GM12878 (cell line): ENCODE data around the gene IL11. TPM values are rescaled to one million over a fixed set of nuclear protein-coding genes. Genes with fewer than 3 reads are reported as not detected.

Experiments
- ATAC-seq: fragments of 200-7000 bp; cut with Tn5 transposase; 3 replicates; pipeline ENCODE4 v1.9.1; 2020; ENCODE audit warnings: mild to moderate bottlenecking, moderate library complexity
- BruUV-seq: library from RNA; stranded (reverse); fragments of 400-500 nt; replicated peaks from 2 replicates; lab custom pipeline; 2021; lab: Mats Ljungman, UMichigan
- CTCF ChIA-PET: fragments of 300-600 bp; sonication (Branson Sonifier 250); formaldehyde crosslinking; extraction: SDS; loops from one replicate; lab custom pipeline; 2021; ENCODE audit warnings: inconsistent platforms; lab: Yijun Ruan, JAX
- POLR2A ChIA-PET: fragments of 350-600 bp; formaldehyde crosslinking; extraction: SDS; loops from one replicate; lab custom pipeline; 2021; ENCODE audit warnings: inconsistent platforms; lab: Charles Lee
- RAD21 ChIA-PET: fragments of 300-600 bp; sonication (Branson Sonifier 250); formaldehyde crosslinking; loops from one replicate; lab custom pipeline; 2023; ENCODE audit warnings: antibody characterized with exemption; ENCODE audit not compliant: unreplicated experiment; lab: Charles Lee
- SMC1A ChIA-PET: fragments of 300-600 bp; sonication (Branson Sonifier 250); formaldehyde crosslinking; loops from one replicate; lab custom pipeline; 2023; ENCODE audit not compliant: unreplicated experiment, uncharacterized antibody; lab: Charles Lee
- DNase-seq: peaks from one replicate; pipeline ENCODE4 v3.0.0-alpha.2; 2011; ENCODE audit warnings: low read depth, low spot score
- FAIRE-seq: peaks from 3 replicates; lab custom pipeline; 2011; peaks lifted over from hg19 to GRCh38; lab: Jason Lieb, UNC
- H2AFZ ChIP-seq: 2 replicates; pipeline ENCODE4 v1.6.0; 2011; ENCODE audit warnings: low read depth, low read length, control low read depth; ENCODE audit not compliant: control insufficient read depth
- H3K27ac ChIP-seq: 2 replicates; pipeline ENCODE4 v1.5.1; 2011; ENCODE audit warnings: control low read depth; ENCODE audit not compliant: control insufficient read depth, insufficient read depth
- H3K27me3 ChIP-seq, 2 experiments: replicated peaks in 1 of 2; 2 replicates each; pipeline versions ENCODE4 v1.6.0 to v1.6.1; 2011; ENCODE audit warnings: low read length in 1 of 2; ENCODE audit not compliant: control insufficient read depth in 2 of 2, insufficient read depth in 2 of 2
- H3K36me3 ChIP-seq, 2 experiments: 2 replicates each; pipeline ENCODE4 v1.5.1; 2011; ENCODE audit warnings: low read length in 1 of 2; ENCODE audit not compliant: control insufficient read depth in 2 of 2, insufficient read depth in 2 of 2
- H3K4me1 ChIP-seq: 2 replicates; pipeline ENCODE4 v1.6.1; 2011; ENCODE audit warnings: mild to moderate bottlenecking, low read length, moderate library complexity, mixed read lengths; ENCODE audit not compliant: control insufficient read depth, insufficient read depth
- H3K4me2 ChIP-seq: 2 replicates; pipeline ENCODE4 v1.6.0; 2011; ENCODE audit warnings: control low read depth; ENCODE audit not compliant: control insufficient read depth, insufficient read depth
- H3K4me3 ChIP-seq: fragments of 200-600 bp; sonication (generic); 2 replicates; pipeline ENCODE4 v1.5.1; 2016
- H3K79me2 ChIP-seq: 2 replicates; pipeline ENCODE4 v1.6.0; 2011; ENCODE audit warnings: low read length; ENCODE audit not compliant: control insufficient read depth, insufficient read depth
- H3K9ac ChIP-seq: 2 replicates; pipeline ENCODE4 v1.8.0; 2011; ENCODE audit warnings: low read length, control low read depth, mixed read lengths; ENCODE audit not compliant: control insufficient read depth, insufficient read depth
- H3K9me3 ChIP-seq: replicated peaks from 3 replicates; pipeline ENCODE4 v1.5.1; 2011; ENCODE audit warnings: mild to moderate bottlenecking, low read length; ENCODE audit not compliant: control insufficient read depth, insufficient read depth
- H4K20me1 ChIP-seq: 2 replicates; pipeline ENCODE4 v1.6.0; 2011; ENCODE audit not compliant: control insufficient read depth, insufficient read depth
- ATF3 ChIP-seq: IDR thresholded peaks from 2 replicates; pipeline ENCODE4 v1.6.1; 2011; ENCODE audit warnings: low read depth, mild to moderate bottlenecking, low read length, moderate library complexity, borderline replicate concordance; ENCODE audit errors: extremely low read depth
- BRCA1 ChIP-seq: IDR thresholded peaks from 2 replicates; pipeline ENCODE4 v1.6.1; 2011; ENCODE audit warnings: low read depth, low read length, improper control_type of control experiment
- FOXM1 ChIP-seq: IDR thresholded peaks from 2 replicates; pipeline ENCODE4 v1.6.1; 2012; ENCODE audit warnings: low read depth, mild to moderate bottlenecking, inconsistent platforms, low read length, moderate library complexity
- HDAC2 ChIP-seq: fragments of 200-600 bp; sonication (generic); IDR thresholded peaks from 2 replicates; pipeline ENCODE4 v1.6.1; 2017
- IKZF1 ChIP-seq: fragments of 450-650 bp; conservative IDR thresholded peaks from 2 replicates; pipeline ENCODE4 v1.6.1; 2017; ENCODE audit warnings: antibody characterized with exemption, mild to moderate bottlenecking
- KDM1A ChIP-seq: fragments of 200-600 bp; sonication (generic); IDR thresholded peaks from 2 replicates; pipeline ENCODE4 v1.6.1; 2016; ENCODE audit warnings: borderline replicate concordance
- NBN ChIP-seq: fragments of 450-650 bp; IDR thresholded peaks from 2 replicates; pipeline ENCODE4 v1.6.1; 2016
- PAX5 ChIP-seq: IDR thresholded peaks from 2 replicates; pipeline ENCODE4 v1.6.1; 2011; ENCODE audit warnings: low read depth, low read length, borderline replicate concordance
- POU2F2 ChIP-seq: IDR thresholded peaks from 3 replicates; pipeline ENCODE4 v1.6.1; 2011; ENCODE audit warnings: low read depth, mild to moderate bottlenecking, low read length, borderline replicate concordance
- RAD21 ChIP-seq: IDR thresholded peaks from 2 replicates; pipeline ENCODE4 v1.6.1; 2011; ENCODE audit warnings: mild to moderate bottlenecking, low read depth, low read length, moderate library complexity; ENCODE audit not compliant: insufficient read depth
- RBBP5 ChIP-seq: fragments of 200-600 bp; sonication (generic); conservative IDR thresholded peaks from 2 replicates; pipeline ENCODE4 v1.6.1; 2016
- RUNX3 ChIP-seq: IDR thresholded peaks from 2 replicates; pipeline ENCODE4 v1.6.1; 2012; ENCODE audit warnings: low read length, inconsistent platforms
- SIX5 ChIP-seq: IDR thresholded peaks from 2 replicates; pipeline ENCODE4 v1.6.1; 2011; ENCODE audit warnings: mild to moderate bottlenecking, low read depth, low read length, moderate library complexity; ENCODE audit not compliant: severe bottlenecking
- SMARCA5 ChIP-seq: fragments of 450-650 bp; IDR thresholded peaks from 2 replicates; pipeline ENCODE4 v1.6.1; 2017; ENCODE audit warnings: mild to moderate bottlenecking
- STAT3 ChIP-seq: IDR thresholded peaks from 2 replicates; pipeline ENCODE4 v1.6.1; 2011; ENCODE audit warnings: low read depth, low read length, improper control_type of control experiment
- TCF7 ChIP-seq: IDR thresholded peaks from 2 replicates; pipeline ENCODE4 v1.6.1; 2014; ENCODE audit warnings: antibody characterized with exemption, borderline replicate concordance
- ZNF24 ChIP-seq: fragments of 450-650 bp; IDR thresholded peaks from 2 replicates; pipeline ENCODE4 v1.6.1; 2017; ENCODE audit warnings: antibody characterized with exemption, mild to moderate bottlenecking
- WGBS: methylation state at CpG from one replicate; pipeline ENCODE4 v1.1.6; 2016; ENCODE audit warnings: low lambda C conversion rate; ENCODE audit not compliant: insufficient replicate concordance, insufficient coverage; ENCODE audit errors: missing lambda C conversion rate; 5-methylcytosine and 5-hydroxymethylcytosine counted together
- in situ Hi-C: fragments of 300-500 bp; cut with MboI; formaldehyde crosslinking; loops from 9 replicates; pipeline ENCODE4 v1.14.3; 2018; ENCODE audit warnings: mixed read lengths
- intact Hi-C: fragments of 100-400 bp; cut with micrococcal nuclease; formaldehyde crosslinking; loops from one replicate; pipeline ENCODE4 v1.14.2; 2022; ENCODE audit not compliant: unreplicated experiment
- polyA plus RNA-seq, 11 experiments: library from polyadenylated mRNA; depleted of rRNA in 4 of 11; unstranded in 6 of 11; stranded (reverse) in 5 of 11; fragments of >200 nt; fragmentation: Nextera tagmentation in 4 of 11; fragmentation: Illumina TruSeq in 1 of 11; extraction: Ambion mirVana in 4 of 11; extraction: Trizol in 1 of 11; gene quantifications; 1 replicate in 1 of 11; 2 replicates in 10 of 11; pipeline versions ENCODE4 v1.2.1 to v1.2.3, GENCODE V29; 2011 to 2016; ENCODE audit warnings: inconsistent platforms in 2 of 11, missing spikeins in 2 of 11, low read depth in 1 of 11
- total RNA-seq, 4 experiments: library from RNA; depleted of rRNA in 3 of 4; stranded (reverse); fragments of >200 nt in 3 of 4; fragmentation: Illumina TruSeq in 1 of 4; extraction: Trizol in 1 of 4; gene quantifications; 2 replicates each; pipeline versions ENCODE4 v1.2.1 to v1.2.3, GENCODE V29; 2013 to 2021
- TF ChIP-seq, protein P1 (sequence below): fragments of 450-650 bp; IDR thresholded peaks from 2 replicates; pipeline ENCODE4 v1.6.1; 2017; ENCODE audit warnings: antibody characterized with exemption, mild to moderate bottlenecking, moderate library complexity

Gene IL11
- total and polyA plus RNA-seq, 10 of the 15 experiments (the other 5 are each of a cell fraction or from before 2014, with no cell fraction given), result 0.15 TPM; not detected in 9

DNA sequence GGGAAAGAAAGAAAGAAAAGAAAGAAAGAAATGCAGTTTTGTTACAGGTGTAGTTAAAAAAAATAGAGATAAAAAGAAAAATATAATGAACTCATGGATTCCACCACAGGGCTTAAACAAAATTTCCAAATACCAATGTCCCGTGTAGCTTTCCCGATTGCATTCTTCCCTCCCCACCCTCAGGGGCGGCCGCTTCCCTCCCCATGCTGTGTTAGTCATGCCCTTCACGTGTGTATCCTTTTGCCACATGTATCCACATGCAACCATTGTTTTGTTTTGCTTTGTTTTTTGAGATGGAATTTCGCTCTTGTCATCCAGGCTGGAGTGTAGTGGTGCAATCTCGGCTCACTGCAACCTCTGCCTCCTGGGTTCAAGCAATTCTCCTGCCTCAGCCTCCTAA, 34.2 kb downstream of the IL11 start:
- Histone ChIP-seq H2AFZ (no peak overlapping the region), H3K79me2 (peaks cover 5% of the 10 kb centered on the region), H3K27me3 (no peaks in the 10 kb centered on the region; a peak in 1 of 4 replicates), H3K4me1 (peaks cover 6% of the 10 kb centered on the region), H3K4me3 (no peak overlapping the region), H4K20me1 (no peaks in the 10 kb centered on the region), H3K4me2 (no peak overlapping the region), H3K27ac (no peak overlapping the region), H3K36me3 (no peaks in the 10 kb centered on the region), H3K9ac (no peak overlapping the region), H3K9me3 (no peaks in the 10 kb centered on the region)
- 49% methylated on average over 7 of the region's 7 CpGs for WGBS
- TF ChIP-seq POU2F2 (no peak), ZNF24 (no peak), RAD21 (no peak), PAX5 (no peak), HDAC2 (no peak)
- ChIA-PET POLR2A (no interaction called here), CTCF (interaction anchor here (1.0 kb wide), 1 partner anchor 8 kb away, joined by 3 read pairs; no protein-coding TSS in a partner anchor), SMC1A (no interaction called here), RAD21 (no interaction called here)
- no TSS peak for BruUV-seq
- FAIRE-seq (no peak), DNase-seq (no peak), ATAC-seq (no peak)
- in situ Hi-C loops, result no loop called here
- intact Hi-C loops, result no loop called here

GRCh38 chr19:55333870-55334269, 36.4 kb downstream of the IL11 start:
- H3K27ac ChIP-seq, result no peak overlapping the region
- H3K4me2 ChIP-seq, result no peak overlapping the region
- BruUV-seq, result no TSS peak
- H3K9me3 ChIP-seq, result no peaks in the 10 kb centered on the region
- H4K20me1 ChIP-seq, result no peaks in the 10 kb centered on the region
- DNase-seq, result no peak
- ChIA-PET RAD21 (no interaction called here), POLR2A (no interaction called here), CTCF (no interaction called here), SMC1A (no interaction called here)
- H3K79me2 ChIP-seq, result no peaks in the 10 kb centered on the region
- no peak overlapping the region for H2AFZ ChIP-seq
- H3K4me1 ChIP-seq, result peaks cover 5% of the 10 kb centered on the region
- no peak for ATAC-seq
- in situ Hi-C loops, result no loop called here
- H3K4me3 ChIP-seq, result no peak overlapping the region
- WGBS, result 48% methylated on average over 11 of the region's 11 CpGs
- H3K27me3 ChIP-seq, result no peaks in the 10 kb centered on the region; a peak in 1 of 4 replicates
- H3K9ac ChIP-seq, result no peak overlapping the region
- FAIRE-seq, result no peak
- H3K36me3 ChIP-seq, result no peaks in the 10 kb centered on the region
- intact Hi-C loops, result no loop called here
- TF ChIP-seq TCF7 (no peak), RBBP5 (no peak), ATF3 (no peak), BRCA1 (no peak), IKZF1 (no peak), SMARCA5 (no peak), RUNX3 (no peak), FOXM1 (no peak), KDM1A (no peak), SIX5 (no peak), NBN (no peak), STAT3 (no peak)
- TF ChIP-seq, protein P1, sequence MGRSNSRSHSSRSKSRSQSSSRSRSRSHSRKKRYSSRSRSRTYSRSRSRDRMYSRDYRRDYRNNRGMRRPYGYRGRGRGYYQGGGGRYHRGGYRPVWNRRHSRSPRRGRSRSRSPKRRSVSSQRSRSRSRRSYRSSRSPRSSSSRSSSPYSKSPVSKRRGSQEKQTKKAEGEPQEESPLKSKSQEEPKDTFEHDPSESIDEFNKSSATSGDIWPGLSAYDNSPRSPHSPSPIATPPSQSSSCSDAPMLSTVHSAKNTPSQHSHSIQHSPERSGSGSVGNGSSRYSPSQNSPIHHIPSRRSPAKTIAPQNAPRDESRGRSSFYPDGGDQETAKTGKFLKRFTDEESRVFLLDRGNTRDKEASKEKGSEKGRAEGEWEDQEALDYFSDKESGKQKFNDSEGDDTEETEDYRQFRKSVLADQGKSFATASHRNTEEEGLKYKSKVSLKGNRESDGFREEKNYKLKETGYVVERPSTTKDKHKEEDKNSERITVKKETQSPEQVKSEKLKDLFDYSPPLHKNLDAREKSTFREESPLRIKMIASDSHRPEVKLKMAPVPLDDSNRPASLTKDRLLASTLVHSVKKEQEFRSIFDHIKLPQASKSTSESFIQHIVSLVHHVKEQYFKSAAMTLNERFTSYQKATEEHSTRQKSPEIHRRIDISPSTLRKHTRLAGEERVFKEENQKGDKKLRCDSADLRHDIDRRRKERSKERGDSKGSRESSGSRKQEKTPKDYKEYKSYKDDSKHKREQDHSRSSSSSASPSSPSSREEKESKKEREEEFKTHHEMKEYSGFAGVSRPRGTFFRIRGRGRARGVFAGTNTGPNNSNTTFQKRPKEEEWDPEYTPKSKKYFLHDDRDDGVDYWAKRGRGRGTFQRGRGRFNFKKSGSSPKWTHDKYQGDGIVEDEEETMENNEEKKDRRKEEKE, result no peak
